ENCODE results near the gene CNBP. TPM values are rescaled to one million over a fixed set of nuclear protein-coding genes. Genes with fewer than 3 reads are reported as not detected.

The CNBP gene
- total RNA-seq, 1 experiment from 2014 or later, result 353 TPM

- Histone ChIP-seq H4K20me1 (ENCODE audit: insufficient read depth) (no peaks in the 10 kb centered on the region), H3K79me2 (ENCODE audit: insufficient read depth, low read length) (no peaks in the 10 kb centered on the region), H3K36me3 (ENCODE audit: control insufficient read depth in 1 of 2, insufficient read depth in 2 of 2, low read length in 2 of 2) (peaks cover 9% of the 10 kb centered on the region in 2 experiments; a peak in 3 of 4 replicates), H3K4me2 (ENCODE audit: low read length) (no peak overlapping the region), H3K4me3 (replicated peaks in 1 of 2; ENCODE audit: low read depth in 1 of 2, low read length in 2 of 2) (no peak overlapping the region), H2AFZ (ENCODE audit: low read depth, low read length, poor library complexity, severe bottlenecking) (no peak overlapping the region), H3K9me2 (ENCODE audit: insufficient read depth) (no peaks in the 10 kb centered on the region), H3K27ac (ENCODE audit: low read depth, low read length) (no peak overlapping the region), H3K9ac (ENCODE audit: low read length) (no peak overlapping the region), H3K9me3 (ENCODE audit: control insufficient read depth in 1 of 2, insufficient read depth in 1 of 2, low read depth in 1 of 2, low read length in 2 of 2) (no peaks in the 10 kb centered on the region), H3K4me1 (ENCODE audit: control insufficient read depth in 1 of 2, insufficient read depth in 2 of 2, low read length in 2 of 2) (peaks cover 6 to 21% of the 10 kb centered on the region in 2 experiments; a peak in 3 of 4 replicates), H3K27me3 (ENCODE audit: insufficient read depth, low read length) (no peaks in the 10 kb centered on the region)
- no peak for TF ChIP-seq CBX3 (IDR thresholded peaks at IDR 0.05; ENCODE audit: low read depth)
- no peak for TF ChIP-seq JUND (IDR thresholded peaks at IDR 0.05)
- no peak for DNase-seq (ENCODE audit: low read depth, low spot score)
- ChIA-PET CTCF (no interaction called here), POLR2A (no interaction called here), RAD21 (ENCODE audit: low non-redundant PET in 1 of 2, low total read pairs in 2 of 2, uncharacterized antibody in 2 of 2, unreplicated experiment in 2 of 2) (no interaction called here)
- BruUV-seq (replicated peaks), result no TSS peak
- no peak for ATAC-seq
- intact Hi-C loops (cut with micrococcal nuclease), result no loop called here
Measured at GRCh38 chr3:129126726-129127280, 56.9 kb downstream of the CNBP start.

GRCh38 chr3:129123314-129124060 is 60.2 kb downstream of the CNBP start:
- Histone ChIP-seq H3K4me1 (ENCODE audit: control insufficient read depth in 1 of 2, insufficient read depth in 2 of 2, low read length in 2 of 2) (peaks cover 16 to 36% of the 10 kb centered on the region in 2 experiments), H2AFZ (ENCODE audit: low read depth, low read length, poor library complexity, severe bottlenecking) (no peak overlapping the region), H3K4me2 (ENCODE audit: low read length) (peak overlapping the region; percentile 2; the same call in 1 of the 2 replicates), H3K79me2 (ENCODE audit: insufficient read depth, low read length) (peaks cover 5% of the 10 kb centered on the region; the same call in 1 of the 2 replicates), H3K9me2 (ENCODE audit: insufficient read depth) (no peaks in the 10 kb centered on the region), H3K27me3 (ENCODE audit: insufficient read depth, low read length) (no peaks in the 10 kb centered on the region), H3K27ac (ENCODE audit: low read depth, low read length) (peak overlapping the region; percentile 46), H3K9me3 (ENCODE audit: control insufficient read depth in 1 of 2, insufficient read depth in 1 of 2, low read depth in 1 of 2, low read length in 2 of 2) (no peaks in the 10 kb centered on the region), H4K20me1 (ENCODE audit: insufficient read depth) (no peaks in the 10 kb centered on the region), H3K36me3 (ENCODE audit: control insufficient read depth in 1 of 2, insufficient read depth in 2 of 2, low read length in 2 of 2) (no peaks in the 10 kb centered on the region), H3K4me3 (replicated peaks in 1 of 2; ENCODE audit: low read depth in 1 of 2, low read length in 2 of 2) (no peak overlapping the region), H3K9ac (ENCODE audit: low read length) (no peak overlapping the region)
- ChIA-PET CTCF (interaction anchor here (3.7 kb wide), 1 partner anchor 70 kb away, joined by 16 read pairs; no protein-coding TSS in a partner anchor), POLR2A (no interaction called here), RAD21 (ENCODE audit: low non-redundant PET in 1 of 2, low total read pairs in 2 of 2, uncharacterized antibody in 2 of 2, unreplicated experiment in 2 of 2) (no interaction called here)
- intact Hi-C loops (cut with micrococcal nuclease), result no loop called here
- BruUV-seq (replicated peaks), result no TSS peak
- ATAC-seq, result no peak
- no peak for DNase-seq (ENCODE audit: low read depth, low spot score)
- TF ChIP-seq JUND (IDR thresholded peaks at IDR 0.05) (no peak), TCF7L2 (IDR thresholded peaks at IDR 0.05; ENCODE audit: borderline replicate concordance, extremely low read depth, insufficient read depth, insufficient read length) (no peak), YY1 (IDR thresholded peaks at IDR 0.05; ENCODE audit: extremely low read depth, insufficient replicate concordance, low read depth, low read length) (no peak), ATF3 (IDR thresholded peaks at IDR 0.05) (no peak), RAD21 (IDR thresholded peaks at IDR 0.05; ENCODE audit: low read depth) (no peak), EZH2phosphoT487 (IDR thresholded peaks at IDR 0.05; ENCODE audit: borderline replicate concordance) (no peak), ZFX (IDR thresholded peaks at IDR 0.05) (no peak), POLR2A (IDR thresholded peaks at IDR 0.05; ENCODE audit: borderline replicate concordance, extremely low read depth, insufficient read depth, insufficient read length) (no peak), ELF1 (IDR thresholded peaks at IDR 0.05; ENCODE audit: borderline replicate concordance, low read depth) (no peak), ZBTB33 (IDR thresholded peaks at IDR 0.05; ENCODE audit: extremely low read depth, insufficient replicate concordance, low read length) (no peak), SRF (IDR thresholded peaks at IDR 0.05; ENCODE audit: low read depth) (no peak), REST (IDR thresholded peaks at IDR 0.05; ENCODE audit: low read depth) (no peak), SP1 (IDR thresholded peaks at IDR 0.05; ENCODE audit: low read depth) (no peak)
